ENCODE measurements around the gene PFKM. TPM values are rescaled to one million over a fixed set of nuclear protein-coding genes. Genes with fewer than 3 reads are reported as not detected.

The PFKM gene
- total RNA-seq, 1 experiment from 2014 or later, result 92.4 TPM

- Histone ChIP-seq H3K14ac (ENCODE audit: insufficient read depth, low read length) (no peak overlapping the region), H3K27me3 (ENCODE audit: insufficient read depth, low read length) (peaks cover 11% of the 10 kb centered on the region; the same call in 1 of the 2 replicates), H3K27ac (ENCODE audit: insufficient read length, low read depth, low read length) (no peak overlapping the region), H3K79me1 (ENCODE audit: insufficient read depth, low read depth, low read length, poor library complexity, severe bottlenecking) (no peaks in the 10 kb centered on the region), H3K18ac (ENCODE audit: insufficient read length, low read depth, low read length) (no peak overlapping the region), H3K79me2 (ENCODE audit: insufficient read depth, low read length) (no peaks in the 10 kb centered on the region), H3K4ac (ENCODE audit: low read depth, low read length) (no peak overlapping the region), H3K9ac (ENCODE audit: extremely low read depth, insufficient read length, low read length) (no peak overlapping the region), H2AFZ (ENCODE audit: low read length) (no peak overlapping the region), H3K9me3 (ENCODE audit: control insufficient read depth, low read depth, low read length) (no peaks in the 10 kb centered on the region), H4K20me1 (ENCODE audit: control insufficient read depth, insufficient read depth, insufficient read length) (no peaks in the 10 kb centered on the region), H4K8ac (replicated peaks; ENCODE audit: insufficient read length, low read depth, low read length) (no peak overlapping the region), H3K23me2 (ENCODE audit: insufficient read length, low read depth, low read length, poor library complexity, severe bottlenecking) (peaks cover 21% of the 10 kb centered on the region), H2BK20ac (ENCODE audit: low read depth, low read length, poor library complexity, severe bottlenecking) (no peak overlapping the region), H3K4me1 (ENCODE audit: insufficient read depth, low read length) (peaks cover 7% of the 10 kb centered on the region), H3K56ac (ENCODE audit: insufficient read length, low read depth, low read length) (no peak overlapping the region), H4K5ac (ENCODE audit: insufficient read length, low read depth, low read length) (no peak overlapping the region), H2AK5ac (ENCODE audit: insufficient read length, low read length) (no peak overlapping the region), H2BK15ac (ENCODE audit: low read depth, low read length) (no peak overlapping the region), H4K91ac (ENCODE audit: insufficient read length, low read depth, low read length) (no peak overlapping the region), H3T11ph (ENCODE audit: low read length) (no peak overlapping the region), H3K23ac (ENCODE audit: insufficient read length, low read depth, low read length) (no peak overlapping the region), H2BK12ac (ENCODE audit: insufficient read length, low read depth, low read length) (no peak overlapping the region), H2BK120ac (ENCODE audit: low read depth, low read length, poor library complexity, severe bottlenecking) (no peak overlapping the region), H3K4me2 (ENCODE audit: insufficient read depth, insufficient read length, low read length) (no peak overlapping the region), H2BK5ac (ENCODE audit: insufficient read length, low read length) (no peak overlapping the region)
- Mint-ChIP-seq H3K4me3 (no peak overlapping the region), H3K27ac (no peak overlapping the region), H3K27me3 (ENCODE audit: low read depth) (peaks cover 81% of the 10 kb centered on the region), H3K9me3 (no peaks in the 10 kb centered on the region; a peak in 1 of 5 replicates), H3K4me1 (peaks cover 42 to 45% of the 10 kb centered on the region in 2 experiments), H3K36me3 (ENCODE audit: insufficient read depth in 1 of 3, low read depth in 3 of 3) (no peaks in the 10 kb centered on the region)
- TF ChIP-seq, protein P1, sequence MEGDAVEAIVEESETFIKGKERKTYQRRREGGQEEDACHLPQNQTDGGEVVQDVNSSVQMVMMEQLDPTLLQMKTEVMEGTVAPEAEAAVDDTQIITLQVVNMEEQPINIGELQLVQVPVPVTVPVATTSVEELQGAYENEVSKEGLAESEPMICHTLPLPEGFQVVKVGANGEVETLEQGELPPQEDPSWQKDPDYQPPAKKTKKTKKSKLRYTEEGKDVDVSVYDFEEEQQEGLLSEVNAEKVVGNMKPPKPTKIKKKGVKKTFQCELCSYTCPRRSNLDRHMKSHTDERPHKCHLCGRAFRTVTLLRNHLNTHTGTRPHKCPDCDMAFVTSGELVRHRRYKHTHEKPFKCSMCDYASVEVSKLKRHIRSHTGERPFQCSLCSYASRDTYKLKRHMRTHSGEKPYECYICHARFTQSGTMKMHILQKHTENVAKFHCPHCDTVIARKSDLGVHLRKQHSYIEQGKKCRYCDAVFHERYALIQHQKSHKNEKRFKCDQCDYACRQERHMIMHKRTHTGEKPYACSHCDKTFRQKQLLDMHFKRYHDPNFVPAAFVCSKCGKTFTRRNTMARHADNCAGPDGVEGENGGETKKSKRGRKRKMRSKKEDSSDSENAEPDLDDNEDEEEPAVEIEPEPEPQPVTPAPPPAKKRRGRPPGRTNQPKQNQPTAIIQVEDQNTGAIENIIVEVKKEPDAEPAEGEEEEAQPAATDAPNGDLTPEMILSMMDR (conservative IDR thresholded peaks at IDR 0.05), result no peak
- no CpG with 5 or more reads among the region's 1 CpG for WGBS (ENCODE audit: extremely low coverage, insufficient read length, low lambda C conversion rate)
- no peak for DNase-seq
These were observed 61.3 kb downstream of the PFKM start for GRCh38 chr12:48180424-48180823.
